ENCODE measurements around the gene TFIP11. TPM values are rescaled to one million over a fixed set of nuclear protein-coding genes. Genes with fewer than 3 reads are reported as not detected.

The TFIP11 gene
- total and polyA plus RNA-seq, 9 of the 15 experiments (the other 6 are each of a cell fraction or from before 2014, with no cell fraction given): 11.5 to 38.1 (median 25.2) TPM

- FAIRE-seq: no peak
- peaks cover 14 to 39% of the 10 kb centered on the region in 2 experiments; a peak in 4 of 5 replicates for H3K4me1 ChIP-seq (replicated peaks in 1 of 2; ENCODE audit: control insufficient read depth in 2 of 2, insufficient read depth in 2 of 2, low read length in 2 of 2)
- peaks cover 78% of the 10 kb centered on the region for H3K79me2 ChIP-seq (ENCODE audit: control insufficient read depth, insufficient read depth, low read length)
- TF ChIP-seq MIER1 (IDR thresholded peaks at IDR 0.05; ENCODE audit: low read depth): 0 out of 2 replicates have a peak, but pooled peaks have one; percentile 6
- TF ChIP-seq, protein P1, sequence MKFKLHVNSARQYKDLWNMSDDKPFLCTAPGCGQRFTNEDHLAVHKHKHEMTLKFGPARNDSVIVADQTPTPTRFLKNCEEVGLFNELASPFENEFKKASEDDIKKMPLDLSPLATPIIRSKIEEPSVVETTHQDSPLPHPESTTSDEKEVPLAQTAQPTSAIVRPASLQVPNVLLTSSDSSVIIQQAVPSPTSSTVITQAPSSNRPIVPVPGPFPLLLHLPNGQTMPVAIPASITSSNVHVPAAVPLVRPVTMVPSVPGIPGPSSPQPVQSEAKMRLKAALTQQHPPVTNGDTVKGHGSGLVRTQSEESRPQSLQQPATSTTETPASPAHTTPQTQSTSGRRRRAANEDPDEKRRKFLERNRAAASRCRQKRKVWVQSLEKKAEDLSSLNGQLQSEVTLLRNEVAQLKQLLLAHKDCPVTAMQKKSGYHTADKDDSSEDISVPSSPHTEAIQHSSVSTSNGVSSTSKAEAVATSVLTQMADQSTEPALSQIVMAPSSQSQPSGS (CRISPR knock-in tag; IDR thresholded peaks at IDR 0.05): no peak
- peak; percentile 47 to 78; a peak in 3 of 4 replicates for TF ChIP-seq FOXK2 (conservative IDR thresholded peaks at IDR 0.05 in 1 of 2, IDR thresholded peaks at IDR 0.05 in 1 of 2; ENCODE audit: low read depth in 2 of 2)
- no peak for TF ChIP-seq MCM2 (IDR thresholded peaks at IDR 0.05; ENCODE audit: low read depth)
- TF ChIP-seq REST (IDR thresholded peaks at IDR 0.05; ENCODE audit: borderline replicate concordance): peak; percentile 29; the same call in 1 of the 2 replicates
- no peak for TF ChIP-seq REST (CRISPR knock-in tag; IDR thresholded peaks at IDR 0.05; ENCODE audit: low read depth)
- TF ChIP-seq ARNT (IDR thresholded peaks at IDR 0.05): 0 out of 4 replicates have a peak, but pooled peaks of 1 of the 2 experiments have one; percentile 0
- peak; percentile 89 for TF ChIP-seq ADNP (tag; IDR thresholded peaks at IDR 0.05)
- TF ChIP-seq MYC (IDR thresholded peaks at IDR 0.05; ENCODE audit: low read depth, low read length): no peak
- peak; percentile 52; the same call in 1 of the 2 replicates for TF ChIP-seq MYC (CRISPR knock-in tag; IDR thresholded peaks at IDR 0.05; ENCODE audit: borderline replicate concordance, low read depth)
- TF ChIP-seq BDP1 (IDR thresholded peaks at IDR 0.05; ENCODE audit: insufficient read depth, insufficient read length): no peak
- TF ChIP-seq RFX5 (IDR thresholded peaks at IDR 0.05; ENCODE audit: low read depth, low read length): no peak
- TF ChIP-seq STAG1 (CRISPR knock-in tag; IDR thresholded peaks at IDR 0.05; ENCODE audit: borderline replicate concordance): no peak
- TF ChIP-seq ZNF3 (CRISPR knock-in tag; IDR thresholded peaks at IDR 0.05): no peak
Observed at GRCh38 chr22:26484360-26484706, 27.9 kb downstream of the TFIP11 start.

More at GRCh38 chr22:26484360-26484706, 27.9 kb downstream of the TFIP11 start:
- Histone ChIP-seq H3K27ac (ENCODE audit: extremely low read depth, low read depth, low read length) (peak overlapping the region; percentile 86), H3K9me1 (ENCODE audit: control insufficient read depth, insufficient read depth, low read length) (no peaks in the 10 kb centered on the region), H4K20me1 (replicated peaks; ENCODE audit: control insufficient read depth, insufficient read depth, low read length) (no peaks in the 10 kb centered on the region), H3K4me3 (peak overlapping the region; percentile 89), H3K9me3 (replicated peaks; ENCODE audit: control insufficient read depth, insufficient read depth, low read depth, low read length) (no peaks in the 10 kb centered on the region), H3K27me3 (ENCODE audit: control insufficient read depth in 2 of 2, insufficient read depth in 2 of 2, low read length in 2 of 2) (no peaks in the 10 kb centered on the region), H3K4me2 (ENCODE audit: insufficient read depth, low read length) (peak overlapping the region; percentile 97), H3K9ac (ENCODE audit: insufficient read depth in 1 of 2, low read depth in 2 of 2, low read length in 2 of 2) (peak overlapping the region; percentile 1 to 71; a peak in 2 of 4 replicates), H3K36me3 (ENCODE audit: control insufficient read depth, insufficient read depth, low read length) (peaks cover 47% of the 10 kb centered on the region; the same call in 2 of the 3 replicates), H2AFZ (ENCODE audit: low read depth, low read length) (peak overlapping the region; percentile 80; the same call in 1 of the 2 replicates)
- in situ Hi-C loops (cut with MboI): no loop called here
- 0% methylated on average over 6 of the region's 6 CpGs for WGBS (ENCODE audit: insufficient coverage, low coverage, missing lambda C conversion rate)
- CTCF ChIA-PET (ENCODE audit: low intra/inter-chr PET ratio): interaction anchor here (0.7 kb wide), 1 partner anchor 48 kb away, joined by 4 read pairs; no protein-coding TSS in a partner anchor
- BruUV-seq (replicated peaks): TSS peak; percentile 54
- peak in 3 of 4 experiments; percentile 20 to 32 (median 21) for DNase-seq (ENCODE audit: extremely low read depth in 1 of 4, low spot score in 3 of 4)
- POLR2A ChIA-PET: interaction anchor here (1.9 to 4.5 kb wide), 2 partner anchors 8 to 28 kb away, joined by 5 to 35 read pairs; partner anchors contain the start of gene TFIP11
- no peak for ATAC-seq
- intact Hi-C loops (cut with micrococcal nuclease): loop anchor here (10.0 kb wide), 1 partner anchor 100 kb away; no protein-coding TSS in a partner anchor
